Measurements from ENCODE around the gene HEPHL1.

DNA sequence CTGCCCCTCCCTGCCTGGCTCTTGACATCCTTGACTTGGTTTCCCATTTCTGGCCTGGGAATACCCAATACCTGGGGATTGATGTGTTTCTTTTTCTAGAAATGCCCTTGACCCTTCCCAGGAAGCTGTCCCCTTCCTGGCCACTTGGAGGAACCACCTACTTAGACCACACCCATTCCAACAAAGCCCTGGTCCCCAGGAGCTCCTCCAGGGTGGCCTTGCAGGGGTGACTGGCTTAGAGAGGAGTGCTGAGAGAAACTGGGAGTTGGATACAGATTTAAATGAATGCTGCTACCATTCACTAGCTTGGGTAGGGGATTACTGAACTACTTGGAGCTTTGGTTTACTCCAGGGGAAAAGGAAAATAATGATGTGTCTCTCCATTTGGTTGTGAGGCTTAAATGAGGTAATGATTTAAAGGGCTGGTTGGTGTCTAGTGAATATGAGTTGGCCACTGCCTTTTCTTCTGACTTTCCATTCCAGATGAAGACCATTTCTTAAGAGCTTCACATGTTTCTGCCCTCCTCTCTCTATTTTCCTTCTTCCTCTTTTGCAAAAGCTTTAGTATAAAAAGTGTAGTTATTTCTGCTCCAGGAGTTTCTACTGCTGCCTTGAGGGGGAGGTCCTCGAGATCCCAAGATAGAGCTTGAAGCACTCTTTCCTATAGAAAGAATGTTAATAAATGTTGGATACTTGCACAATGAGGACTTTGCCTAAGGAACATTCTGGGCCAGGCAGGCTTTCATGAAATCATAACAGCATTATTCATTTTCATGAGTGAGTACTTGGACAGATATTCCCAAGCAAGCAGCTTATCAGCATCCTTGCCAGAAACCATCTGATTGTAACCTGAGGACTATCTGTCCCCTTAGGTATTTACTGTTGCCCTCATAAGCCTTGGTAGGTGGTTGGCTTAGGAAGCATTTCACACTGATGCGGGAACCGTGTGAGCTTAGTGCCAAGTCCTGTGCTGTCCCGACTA is 129.8 kb downstream of the HEPHL1 start:
- TF ChIP-seq, protein P1, sequence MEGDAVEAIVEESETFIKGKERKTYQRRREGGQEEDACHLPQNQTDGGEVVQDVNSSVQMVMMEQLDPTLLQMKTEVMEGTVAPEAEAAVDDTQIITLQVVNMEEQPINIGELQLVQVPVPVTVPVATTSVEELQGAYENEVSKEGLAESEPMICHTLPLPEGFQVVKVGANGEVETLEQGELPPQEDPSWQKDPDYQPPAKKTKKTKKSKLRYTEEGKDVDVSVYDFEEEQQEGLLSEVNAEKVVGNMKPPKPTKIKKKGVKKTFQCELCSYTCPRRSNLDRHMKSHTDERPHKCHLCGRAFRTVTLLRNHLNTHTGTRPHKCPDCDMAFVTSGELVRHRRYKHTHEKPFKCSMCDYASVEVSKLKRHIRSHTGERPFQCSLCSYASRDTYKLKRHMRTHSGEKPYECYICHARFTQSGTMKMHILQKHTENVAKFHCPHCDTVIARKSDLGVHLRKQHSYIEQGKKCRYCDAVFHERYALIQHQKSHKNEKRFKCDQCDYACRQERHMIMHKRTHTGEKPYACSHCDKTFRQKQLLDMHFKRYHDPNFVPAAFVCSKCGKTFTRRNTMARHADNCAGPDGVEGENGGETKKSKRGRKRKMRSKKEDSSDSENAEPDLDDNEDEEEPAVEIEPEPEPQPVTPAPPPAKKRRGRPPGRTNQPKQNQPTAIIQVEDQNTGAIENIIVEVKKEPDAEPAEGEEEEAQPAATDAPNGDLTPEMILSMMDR (IDR thresholded peaks at IDR 0.05): no peak
- TF ChIP-seq POLR2A (IDR thresholded peaks at IDR 0.05) (no peak), POLR2AphosphoS5 (IDR thresholded peaks at IDR 0.05) (no peak)

Data from suprapubic skin (tissue), 4 donors.